LHCN-M2 (cell line): ENCODE data around the gene MEIS2. TPM values are rescaled to one million over a fixed set of nuclear protein-coding genes. Genes with fewer than 3 reads are reported as not detected.
A peak's percentile ranks its signal among the peaks of the same experiment; 100 is the strongest.

Experiments used
- DNase-seq: peaks from one replicate; pipeline ENCODE4 v3.0.0-alpha.2; 2012; ENCODE audit warnings: low read depth
- total RNA-seq: library from RNA; depleted of rRNA; stranded (reverse); fragments of >200 nt; gene quantifications from 2 replicates; pipeline ENCODE4 v1.2.3, GENCODE V29; 2014

MEIS2 gene
- total RNA-seq, 1 experiment from 2014 or later = 13.8 TPM

DNA sequence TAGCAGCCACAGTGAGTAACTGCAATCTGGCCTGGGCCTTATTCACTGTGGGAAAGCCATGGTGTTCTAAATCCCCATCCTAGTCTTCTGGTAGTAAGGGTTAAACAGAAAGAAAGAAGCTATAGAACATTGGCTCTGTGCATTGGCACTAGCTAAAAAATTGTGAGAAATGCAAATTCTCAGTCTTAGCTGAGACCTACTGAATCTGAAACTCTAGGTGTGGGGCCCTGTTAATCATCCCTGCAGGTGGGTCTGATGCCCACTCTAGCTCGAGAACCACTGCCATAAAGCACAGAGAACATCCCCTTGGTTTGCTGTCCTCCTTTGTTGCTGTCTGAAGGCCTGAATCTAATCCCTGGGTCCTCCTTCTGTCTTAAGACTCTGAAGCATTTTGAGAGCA, 59.3 kb downstream of the MEIS2 start:
- DNase-seq = no peak

DNA sequence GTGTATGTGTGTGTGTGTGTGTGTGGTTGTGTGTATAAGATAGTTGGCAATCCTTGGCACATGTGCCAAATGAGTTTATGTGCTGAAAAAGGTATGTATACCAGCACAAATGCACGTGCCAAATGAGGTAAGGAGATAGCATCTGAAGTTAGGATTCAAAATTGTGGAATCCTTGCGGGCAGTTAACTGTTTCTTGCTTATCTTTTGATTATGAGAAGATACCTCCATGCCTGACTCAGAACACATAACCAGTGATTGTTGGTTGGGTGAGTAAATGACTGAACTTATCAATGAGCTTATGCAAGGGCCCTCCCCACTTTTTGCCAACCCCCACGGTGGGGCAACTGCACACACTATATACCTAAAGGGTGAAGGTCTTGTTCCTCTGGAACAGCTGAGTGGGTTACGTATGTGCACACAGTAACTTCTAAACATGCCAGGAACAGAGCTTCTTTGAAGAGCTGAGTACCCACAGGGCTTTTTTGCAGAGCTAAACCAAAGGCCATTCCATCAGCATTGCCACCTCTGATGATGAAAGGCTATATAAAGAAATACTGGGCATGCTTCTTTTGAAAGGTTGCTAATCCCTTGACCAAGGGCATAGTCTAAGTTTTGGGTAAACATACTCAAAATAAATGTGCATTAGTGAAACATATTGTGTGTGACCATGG, 60.1 kb downstream of the MEIS2 start:
- no peak for DNase-seq

DNA sequence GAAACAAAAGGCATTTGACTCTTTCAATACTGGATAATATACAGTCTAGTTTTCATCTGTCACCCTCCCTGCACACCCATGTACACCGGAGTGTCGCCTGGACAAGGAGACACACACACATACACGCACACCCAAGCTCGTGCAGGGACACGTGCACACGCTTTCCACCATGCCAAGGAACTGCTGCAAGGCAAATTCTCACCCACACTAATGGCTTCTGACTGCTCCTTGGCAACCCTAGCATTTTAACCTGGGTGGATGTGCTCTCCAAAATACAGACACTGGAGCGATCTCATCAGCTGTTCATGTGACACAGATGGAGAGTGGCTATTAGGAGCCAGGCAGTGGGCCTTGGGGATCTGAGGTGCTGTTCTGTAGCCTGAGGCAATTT, 61.6 kb downstream of the MEIS2 start:
- no peak for DNase-seq

DNA sequence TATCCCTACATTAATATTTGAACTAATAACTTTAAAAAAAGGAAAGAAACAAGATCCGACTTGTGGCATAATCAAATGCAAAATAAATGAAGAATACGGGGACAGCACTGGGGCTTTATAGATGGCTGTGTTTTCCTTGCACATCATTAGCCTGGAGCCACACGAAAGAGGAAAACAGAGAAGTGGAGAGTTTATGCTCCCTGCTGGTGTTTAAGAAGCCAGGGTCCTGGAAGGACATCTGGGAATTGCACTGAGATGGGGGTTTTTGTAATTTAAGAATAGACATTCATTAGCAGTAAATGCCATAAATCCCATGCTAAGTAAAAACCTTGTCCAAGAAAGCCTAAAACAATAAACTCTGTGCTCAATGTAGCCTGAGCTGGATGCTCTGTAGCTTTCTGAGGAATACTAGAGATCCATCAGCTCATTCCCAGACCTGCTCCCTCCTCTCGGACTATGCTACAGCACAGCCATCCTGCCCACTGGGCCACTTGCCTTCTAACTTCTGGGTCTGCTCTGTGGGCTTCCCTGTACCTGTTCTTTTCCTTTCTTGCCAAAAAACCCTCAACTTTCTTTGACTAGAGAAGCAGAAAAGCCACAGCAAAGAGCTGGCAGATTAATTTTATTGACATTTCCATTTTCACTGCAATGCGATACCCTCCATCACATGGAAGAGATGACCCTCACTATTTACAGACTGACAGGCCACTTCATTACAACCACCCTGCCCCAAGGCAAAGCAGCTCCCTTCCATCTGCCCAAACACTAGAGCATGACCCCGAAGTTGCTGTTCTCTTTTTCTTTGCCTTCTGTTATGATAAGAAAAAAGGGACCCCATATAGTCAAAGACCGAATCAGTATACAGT, 62.3 kb downstream of the MEIS2 start:
- DNase-seq = no peak

DNA sequence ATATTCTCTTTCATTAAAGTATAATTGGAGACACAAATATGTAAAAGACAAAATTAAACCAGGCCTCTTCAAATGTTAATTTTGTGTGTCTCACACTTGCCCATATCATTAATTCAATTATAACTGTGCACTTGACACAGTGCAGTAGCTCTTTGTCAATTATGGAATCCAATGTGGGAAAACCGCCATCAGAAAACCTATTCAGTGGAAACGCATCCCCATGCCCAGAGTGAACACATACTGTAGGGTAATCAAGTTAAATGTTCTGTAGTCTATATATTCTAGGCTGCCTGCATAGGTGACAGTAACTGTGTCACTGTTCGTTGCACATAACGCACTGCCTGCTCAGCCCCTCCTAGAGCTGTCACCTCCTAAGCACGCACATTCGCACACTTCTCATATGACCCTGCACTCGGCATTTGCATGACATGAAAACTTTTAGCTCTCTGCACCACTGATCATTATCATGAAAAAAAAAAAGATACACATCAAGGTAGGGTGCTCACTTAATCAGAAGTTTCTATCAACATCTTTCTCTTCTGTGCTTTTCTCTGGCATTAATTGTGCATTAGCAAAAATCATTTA, 63.2 kb downstream of the MEIS2 start:
- DNase-seq = no peak

DNA sequence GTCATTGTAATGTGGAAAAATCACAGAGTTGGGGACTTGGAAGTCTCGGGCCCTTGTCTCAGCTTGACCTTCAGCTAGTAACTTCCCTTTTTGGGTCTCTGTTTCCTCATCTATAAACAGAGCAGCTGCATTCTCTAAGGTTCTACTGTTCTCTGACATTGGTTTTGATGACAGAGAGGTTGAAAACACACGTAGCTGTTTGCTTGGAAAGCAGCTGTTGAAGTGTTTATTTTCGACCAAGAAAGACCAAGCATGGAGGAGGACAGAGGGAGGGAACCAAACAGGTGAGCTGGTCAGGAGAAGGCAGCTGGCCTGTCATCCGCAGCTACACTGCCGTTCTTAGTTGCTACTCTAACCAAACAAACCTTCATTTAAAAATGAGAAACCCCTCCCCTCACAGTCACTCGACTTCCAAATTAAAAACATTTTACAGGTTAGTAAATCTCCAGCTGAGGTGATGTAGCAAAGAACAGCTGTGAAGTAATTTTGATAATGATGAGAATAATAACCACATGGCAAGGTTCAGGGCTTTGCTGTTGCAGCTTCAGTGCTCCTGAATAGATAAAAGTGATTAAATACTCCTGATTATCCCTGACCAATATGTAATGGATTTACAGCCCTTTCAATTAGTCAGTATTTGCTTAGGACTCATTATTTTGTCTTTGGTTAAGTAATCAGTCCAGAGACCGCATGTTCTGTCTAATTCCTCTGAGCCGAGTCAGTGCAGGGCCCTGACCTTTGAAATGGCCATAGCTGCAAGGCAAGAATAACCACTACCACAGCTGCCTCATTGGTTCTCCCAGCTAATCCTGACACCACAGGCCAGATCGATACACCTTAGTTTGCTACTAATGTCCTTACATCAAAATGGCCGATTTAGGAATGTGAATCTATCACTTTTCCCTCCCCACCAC, 65.3 kb downstream of the MEIS2 start:
- peak; percentile 57 for DNase-seq

DNA sequence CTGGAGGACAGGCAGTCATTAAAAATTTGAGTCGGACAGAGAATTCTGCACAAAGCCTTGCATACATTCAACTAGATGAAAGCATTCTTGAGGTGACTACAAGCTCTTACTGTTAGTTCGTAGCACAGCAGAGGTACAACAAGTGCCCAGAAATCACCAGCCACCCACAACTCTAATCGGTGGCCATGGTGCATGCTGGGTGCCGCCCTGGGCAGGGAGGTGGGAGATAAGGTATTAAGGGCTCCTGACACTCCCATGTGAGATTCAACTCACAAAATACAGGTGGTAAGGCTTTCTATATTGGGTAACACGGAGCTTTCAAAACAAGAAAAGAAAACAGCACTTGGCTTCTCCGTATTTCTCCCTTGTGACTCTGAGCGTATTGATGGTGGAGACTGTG, 66.0 kb downstream of the MEIS2 start:
- DNase-seq = no peak

DNA sequence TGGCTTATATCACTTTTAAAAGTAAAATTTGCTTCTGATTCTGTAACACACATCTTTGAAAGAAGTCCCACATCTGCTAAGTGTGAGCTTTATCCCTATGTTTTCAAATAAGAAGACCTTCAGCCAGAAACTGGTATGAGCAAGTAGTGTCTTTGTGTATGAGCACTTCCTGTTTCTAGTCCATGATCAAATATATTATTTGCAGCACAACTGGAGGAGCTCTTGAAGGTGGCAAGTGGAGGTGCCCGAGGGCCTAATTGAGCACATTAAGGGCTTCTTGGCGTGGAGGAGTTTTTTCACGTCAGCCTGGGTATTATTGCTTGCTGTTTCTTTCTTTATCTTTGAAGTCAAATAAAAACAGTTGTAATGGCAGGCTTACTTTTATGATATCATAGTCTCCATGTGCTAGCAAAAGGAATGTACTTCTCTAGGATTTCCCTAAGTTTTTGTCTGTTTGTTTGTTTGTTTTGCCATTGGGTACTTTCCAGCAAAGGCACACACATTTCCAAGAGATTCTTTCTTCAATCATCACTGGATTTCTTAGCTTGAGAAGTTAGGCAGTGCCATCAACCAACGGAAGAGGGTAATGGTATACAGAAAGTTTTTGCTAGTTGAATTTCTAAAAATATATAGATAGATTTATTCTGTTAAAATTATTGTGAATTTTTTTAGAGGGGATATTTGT, 68.1 kb downstream of the MEIS2 start:
- no peak for DNase-seq

DNA sequence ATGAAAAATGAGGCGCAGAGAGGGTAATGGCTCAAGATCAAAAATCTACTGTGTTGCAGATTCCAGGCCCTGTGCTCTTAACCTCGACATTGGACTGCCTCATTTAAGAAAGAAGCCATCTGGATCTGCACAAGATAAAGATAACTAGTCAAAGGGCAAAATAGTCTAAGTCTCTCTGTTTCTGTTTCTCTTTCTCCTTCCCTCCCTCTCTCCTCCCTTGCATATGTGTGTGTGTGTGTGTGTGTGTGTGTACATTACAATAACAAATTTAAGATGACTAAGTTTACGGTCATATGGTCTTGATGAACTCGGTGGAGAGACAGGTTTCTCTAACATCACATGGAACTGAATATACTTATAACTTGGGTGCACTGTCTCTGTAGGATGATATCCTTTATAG, 69.2 kb downstream of the MEIS2 start:
- DNase-seq = peak; percentile 48

DNA sequence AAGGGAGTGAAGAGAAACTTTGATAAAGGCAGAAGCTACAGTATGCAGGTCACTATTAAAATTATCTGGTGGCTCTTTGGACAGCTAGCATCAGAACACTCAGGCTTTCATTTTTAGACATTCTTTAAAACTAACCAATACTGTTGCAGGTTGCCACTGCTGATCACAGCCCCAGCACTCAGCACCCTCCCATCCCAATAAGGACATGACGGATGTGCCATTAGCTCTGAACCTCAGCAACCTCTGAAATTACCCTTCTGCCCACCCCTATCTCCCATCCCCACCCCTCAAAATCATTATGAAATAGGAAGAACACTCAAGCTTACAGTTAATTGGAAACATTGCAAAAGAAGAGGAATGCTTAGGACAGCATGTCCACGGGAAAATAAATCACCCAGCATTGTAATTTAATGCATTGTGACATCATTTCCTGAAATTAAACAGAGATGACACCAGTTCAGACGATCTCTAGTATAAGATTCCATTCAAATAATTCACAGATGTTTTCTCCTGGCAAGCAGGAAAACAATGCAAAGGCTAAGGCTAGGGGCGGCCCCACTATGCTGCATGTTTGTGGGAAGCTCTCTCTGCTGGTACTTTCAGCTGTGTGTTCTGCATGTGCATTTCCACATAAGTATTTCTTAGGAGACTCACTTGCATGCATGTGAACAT, 71.6 kb downstream of the MEIS2 start:
- no peak for DNase-seq

DNA sequence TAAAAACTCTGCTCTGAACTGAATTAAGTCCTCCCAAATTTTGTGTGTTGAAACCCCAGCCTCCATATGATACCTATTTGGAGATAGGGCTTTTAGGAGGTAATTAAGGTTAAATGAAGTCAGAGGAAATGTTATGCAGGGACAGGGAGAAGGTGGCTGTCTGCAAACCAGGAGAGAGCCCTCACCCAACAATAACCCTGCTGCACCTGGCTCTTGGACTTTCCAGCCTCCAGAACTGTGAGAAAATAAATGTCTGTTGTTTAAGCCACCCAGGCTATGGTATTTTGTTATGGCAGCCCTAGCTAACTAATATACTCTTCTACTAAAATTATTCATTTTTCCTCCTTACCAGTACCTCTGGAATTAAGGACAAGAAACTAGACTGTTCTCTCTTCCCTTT, 79.5 kb downstream of the MEIS2 start:
- DNase-seq = no peak

DNA sequence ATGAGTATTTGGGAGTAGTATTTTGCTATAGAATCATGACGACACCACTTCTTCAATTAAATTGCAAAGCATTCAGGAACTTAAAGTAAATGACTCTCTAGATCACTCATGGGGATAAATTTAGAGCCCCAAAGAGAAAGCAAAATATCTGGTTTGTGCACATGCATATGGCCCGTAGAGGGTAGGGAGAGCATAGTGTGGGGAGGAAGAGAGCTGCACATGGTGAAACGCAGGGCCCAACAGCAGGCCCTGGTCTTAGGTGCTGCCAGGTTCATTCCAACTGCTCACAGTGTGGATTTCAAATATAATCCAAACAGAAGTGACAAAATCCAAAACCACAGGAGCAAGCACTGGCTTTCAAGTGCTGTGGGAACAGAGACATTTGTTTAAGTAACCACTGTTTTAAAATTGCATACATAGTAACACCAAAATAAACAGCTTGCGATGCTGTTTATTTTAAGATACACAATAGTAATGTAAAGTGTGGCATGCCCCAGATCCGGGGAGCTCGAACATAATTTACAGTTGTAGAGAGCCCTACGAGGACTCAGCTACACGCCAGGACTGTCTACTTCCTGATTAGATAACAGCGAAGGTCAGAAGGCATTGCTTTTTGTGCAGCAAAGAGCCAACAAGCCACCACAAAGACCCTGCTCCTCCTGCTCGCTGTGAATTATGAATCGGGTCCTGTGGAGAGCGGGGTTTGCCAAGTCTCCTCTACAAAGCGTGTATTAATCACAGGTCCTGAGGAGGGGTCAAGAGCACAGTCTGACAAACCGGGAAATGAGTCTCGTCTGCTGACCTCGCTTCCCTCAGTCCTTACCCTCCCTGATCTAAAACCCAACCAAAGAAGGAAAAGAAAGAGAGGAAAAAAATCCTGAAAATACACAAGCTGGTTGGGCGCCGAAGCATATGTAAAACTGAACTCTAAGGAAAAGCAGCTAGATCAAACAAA, 80.6 kb downstream of the MEIS2 start:
- no peak for DNase-seq

DNA sequence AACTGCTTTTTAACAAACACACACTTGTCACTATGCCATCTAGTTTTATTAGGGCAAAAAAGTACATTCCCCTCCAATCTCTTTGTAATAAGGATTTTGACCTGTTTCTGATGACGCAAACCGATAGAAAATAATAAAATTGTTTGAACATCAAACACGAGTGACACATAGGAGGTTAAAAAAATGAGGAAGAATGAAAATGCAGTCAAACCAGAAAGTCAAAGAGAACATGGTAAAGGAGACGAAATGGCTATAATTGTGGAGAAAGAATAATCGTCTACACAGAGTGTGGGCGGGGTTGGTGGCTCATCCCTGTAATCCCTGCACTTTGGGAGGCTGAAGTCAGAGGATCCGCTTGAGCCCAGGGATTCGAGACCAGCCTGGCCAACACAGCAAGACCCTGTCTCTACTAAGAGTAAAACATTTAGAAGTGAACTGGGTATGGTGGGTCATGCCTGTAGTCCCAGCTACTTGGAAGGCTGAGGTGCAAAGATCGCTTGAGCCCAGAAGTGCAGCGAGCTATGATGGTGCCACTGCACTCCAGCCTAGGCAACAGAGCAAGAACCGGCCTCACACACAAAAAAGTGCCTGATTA, 83.2 kb downstream of the MEIS2 start:
- DNase-seq = no peak

DNA sequence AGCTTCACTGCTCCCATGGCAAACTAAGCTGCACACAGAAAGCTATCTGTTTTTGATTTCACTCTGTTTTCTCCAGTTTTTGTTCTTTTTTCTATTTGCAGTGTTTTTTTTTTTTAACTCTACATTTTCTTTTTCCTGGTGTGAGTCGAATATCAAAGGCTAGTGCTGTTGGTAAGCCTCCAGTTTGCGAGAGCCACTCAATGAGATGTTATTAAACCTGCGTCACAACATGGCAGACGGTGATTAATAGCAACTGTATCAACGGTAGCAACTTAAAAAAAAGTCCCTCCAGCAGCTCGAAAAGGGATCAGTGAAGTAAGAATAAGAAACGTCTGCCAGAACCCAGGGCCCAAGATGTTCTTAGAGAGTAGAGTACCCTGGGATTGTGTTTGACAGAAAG, 84.1 kb downstream of the MEIS2 start:
- no peak for DNase-seq

DNA sequence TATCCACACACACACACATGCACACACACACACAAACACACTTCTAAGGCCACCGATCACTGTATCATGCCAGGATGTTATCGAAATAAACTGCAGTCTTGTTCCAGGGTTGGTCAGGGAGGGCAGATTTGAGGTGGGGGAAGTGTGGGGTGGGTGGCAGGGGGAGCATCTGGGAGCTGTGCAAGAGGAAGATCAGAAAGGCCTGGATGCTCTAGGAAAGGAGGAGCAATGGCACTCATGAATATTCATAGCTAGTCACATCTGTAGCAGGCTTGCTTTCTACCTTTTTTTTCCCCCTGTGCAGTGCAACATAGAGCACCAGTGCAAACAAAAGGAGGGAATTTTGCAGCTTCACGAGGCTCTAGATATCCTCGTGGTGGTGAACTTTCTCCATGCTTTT, 84.9 kb downstream of the MEIS2 start:
- DNase-seq = no peak

DNA sequence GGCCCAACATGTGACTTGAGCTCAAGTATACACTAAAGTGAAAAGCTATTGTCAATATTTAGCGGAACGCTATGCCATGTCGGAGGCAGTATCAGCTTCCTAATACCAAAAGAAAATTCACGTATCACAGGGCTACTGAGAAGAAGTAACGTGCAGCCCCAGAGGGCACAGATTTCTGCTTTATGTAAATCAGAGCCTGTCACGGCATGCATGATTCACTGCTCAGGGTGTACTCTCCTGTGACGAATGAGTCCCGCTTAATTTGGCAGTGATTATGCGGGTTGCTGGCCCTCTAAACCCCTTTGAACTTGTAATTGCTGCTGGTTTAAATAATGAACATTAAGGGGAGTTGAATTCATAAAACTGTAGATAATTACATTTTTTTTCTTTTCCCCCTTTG, 85.3 kb downstream of the MEIS2 start:
- peak; percentile 36 for DNase-seq

DNA sequence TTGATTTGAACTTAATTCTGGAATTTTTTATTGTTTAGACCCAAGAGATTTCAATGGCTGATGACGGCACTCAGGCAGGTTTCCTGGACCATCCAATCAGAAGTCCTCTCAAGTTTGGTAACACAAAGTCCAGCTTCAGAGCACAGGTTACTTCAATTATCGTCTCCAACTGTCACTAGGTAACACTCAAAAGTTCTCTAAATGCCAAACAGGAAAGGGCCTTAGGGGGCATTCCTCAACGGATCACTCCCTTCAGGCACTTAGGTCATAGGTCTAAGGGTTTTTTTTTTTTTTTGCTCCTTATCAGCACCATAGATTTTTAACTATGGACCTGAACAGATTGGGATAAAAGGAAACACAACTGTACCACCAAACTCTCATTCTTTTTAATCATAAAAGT, 85.8 kb downstream of the MEIS2 start:
- DNase-seq = no peak

DNA sequence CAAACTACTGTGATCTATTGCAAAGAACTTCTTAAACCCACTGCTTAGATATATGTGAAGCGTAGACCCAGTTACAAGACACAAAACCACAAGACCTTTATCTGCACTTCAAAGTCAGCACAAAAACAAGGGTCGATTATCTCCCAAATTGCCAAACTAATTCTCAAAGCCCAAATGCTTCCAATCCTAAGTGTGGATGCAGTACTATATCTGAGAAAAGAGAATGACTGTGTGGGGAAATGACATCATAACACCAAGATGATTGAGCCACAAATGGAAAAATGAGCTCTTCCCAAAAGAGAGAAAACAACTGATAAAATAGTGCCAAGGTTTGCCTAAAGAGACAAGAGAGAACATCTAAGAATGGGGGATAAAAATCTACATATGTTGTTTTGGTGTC, 86.2 kb downstream of the MEIS2 start:
- no peak for DNase-seq

DNA sequence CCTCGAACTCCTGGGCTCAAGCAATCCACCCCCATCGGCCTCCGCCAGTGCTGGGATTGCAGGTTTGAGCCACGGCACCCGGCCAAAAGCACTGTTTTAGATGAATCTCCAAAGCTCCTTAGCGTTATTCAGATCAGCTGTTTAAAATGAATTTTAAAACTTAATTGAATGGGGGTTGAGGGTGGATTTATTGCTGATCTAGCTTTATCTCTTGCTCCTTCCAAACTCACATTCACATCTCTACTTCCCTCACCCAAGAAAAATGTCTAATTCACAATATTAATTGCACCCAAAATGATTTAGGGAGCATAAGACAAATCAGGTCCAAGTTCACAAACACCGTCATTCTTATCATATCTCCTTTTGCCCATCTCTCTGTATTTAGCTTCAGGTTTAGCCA, 89.8 kb downstream of the MEIS2 start:
- DNase-seq = no peak
